Measurements from ENCODE around the gene KIF5C. TPM values are rescaled to one million over a fixed set of nuclear protein-coding genes. Genes with fewer than 3 reads are reported as not detected.
A peak's percentile ranks its signal among the peaks of the same experiment; 100 is the strongest.

The KIF5C gene
- total RNA-seq, 2 experiments from 2014 or later = 8.1 to 22.2 TPM

DNA sequence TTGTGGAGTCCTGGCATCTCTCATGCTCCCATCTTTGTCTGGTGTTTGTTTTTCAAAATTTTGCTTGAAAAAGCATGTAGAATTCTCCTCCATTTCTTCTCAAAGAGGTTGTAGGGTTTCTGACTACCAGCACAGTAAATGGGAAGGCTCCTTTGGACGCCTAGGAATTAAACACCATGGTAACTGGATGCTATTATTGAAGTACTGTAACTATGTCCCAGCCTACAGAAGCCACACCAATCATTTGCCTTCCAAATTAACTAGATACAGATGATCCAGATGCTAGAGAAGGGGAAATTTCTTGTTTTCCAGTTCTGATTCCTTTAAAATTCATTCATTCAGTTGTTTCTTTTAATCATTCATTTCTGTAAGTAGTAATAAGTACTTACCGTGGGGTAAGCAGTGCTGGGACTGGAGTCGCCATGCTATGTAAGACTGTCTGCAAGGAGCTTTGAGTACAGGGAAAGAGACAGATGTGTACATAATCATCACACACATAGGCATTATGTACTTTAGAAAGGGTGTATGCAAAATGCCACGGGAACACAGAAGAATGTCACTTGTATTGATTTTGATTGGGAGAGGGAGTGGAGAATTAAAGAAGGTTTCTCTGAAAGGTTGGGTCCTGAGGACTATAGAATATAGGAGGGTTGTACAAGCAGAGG is 49.6 kb downstream of the KIF5C start:
- H3K4me3 ChIP-seq (ENCODE audit: low read depth, low read length, poor library complexity, severe bottlenecking) = no peak overlapping the region
- CTCF ChIA-PET (ENCODE audit: unreplicated experiment) = no interaction called here
- intact Hi-C loops (cut with micrococcal nuclease; ENCODE audit: unreplicated experiment) = loop anchor here (5.0 kb wide), 1 partner anchor 68 kb away; no protein-coding TSS in a partner anchor

DNA sequence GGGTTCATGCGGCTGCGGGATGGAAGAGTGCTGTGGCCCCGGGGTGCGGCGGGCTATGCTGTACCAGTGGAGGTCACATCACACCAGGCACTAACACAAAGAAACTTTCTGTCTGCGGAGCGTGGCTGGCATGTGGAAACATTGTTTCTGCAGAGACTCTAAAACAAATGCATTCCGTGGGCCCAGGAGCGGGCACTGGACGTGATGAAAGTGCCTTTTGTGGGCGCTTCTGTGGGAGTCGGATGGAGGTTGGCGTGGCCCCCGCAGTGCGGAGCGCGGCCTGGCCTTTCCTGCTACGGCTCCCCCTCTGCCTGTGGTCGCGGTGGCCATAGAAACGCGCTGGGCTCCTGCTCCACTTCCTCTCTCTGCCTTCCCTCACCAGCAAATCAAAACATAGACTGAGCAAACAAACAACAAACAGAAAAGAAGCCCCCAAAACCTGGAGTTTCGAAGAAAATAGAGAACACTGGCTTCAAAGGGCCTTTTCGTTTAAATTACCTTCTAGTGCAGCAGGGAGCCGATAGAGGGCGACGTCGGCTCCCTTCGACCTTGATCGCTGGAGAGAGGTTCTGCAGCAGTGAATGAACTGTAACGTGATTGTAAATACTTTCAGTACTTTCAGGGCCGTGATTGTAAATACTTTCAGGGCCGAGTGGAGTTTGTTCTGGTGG is 51.4 kb downstream of the KIF5C start:
- no peaks in the 10 kb centered on the region for H3K79me2 ChIP-seq (ENCODE audit: insufficient read depth, low read depth, low read length)
- no peak overlapping the region for H2AFZ ChIP-seq (ENCODE audit: low read length)
- no peaks in the 10 kb centered on the region for H3K4me1 ChIP-seq (ENCODE audit: insufficient read depth, low read length, poor library complexity, severe bottlenecking)
- no TSS peak for BruUV-seq (replicated peaks)
- peak overlapping the region; percentile 29; the same call in 1 of the 2 replicates for H3K4me2 ChIP-seq (ENCODE audit: low read length)
- CTCF ChIA-PET (ENCODE audit: unreplicated experiment) = no interaction called here
- H3K9me3 ChIP-seq (ENCODE audit: low read length) = no peaks in the 10 kb centered on the region
- no peaks in the 10 kb centered on the region for H3K9me2 ChIP-seq (ENCODE audit: insufficient read depth, low read length)
- H4K20me1 ChIP-seq (ENCODE audit: insufficient read depth, low read length) = no peaks in the 10 kb centered on the region
- TF ChIP-seq EZH2phosphoT487 (IDR thresholded peaks at IDR 0.05; ENCODE audit: borderline replicate concordance, low read depth, low read length) (no peak), CTCF (conservative IDR thresholded peaks at IDR 0.05; ENCODE audit: low read length) (peak; percentile 76)
- POLR2A ChIA-PET = no interaction called here
- DNase-seq (ENCODE audit: low spot score) = peak; percentile 34
- no peak overlapping the region for H3K4me3 ChIP-seq (ENCODE audit: low read depth, low read length, poor library complexity, severe bottlenecking)
- intact Hi-C loops (cut with micrococcal nuclease; ENCODE audit: unreplicated experiment) = loop anchor here (5.0 kb wide), 1 partner anchor 66 kb away; no protein-coding TSS in a partner anchor
- H3K36me3 ChIP-seq (ENCODE audit: insufficient read depth, low read length) = 0 out of 2 replicates have a peak, but pooled peaks cover 13% of the 10 kb centered on the region
- no peak overlapping the region for H3K27ac ChIP-seq (ENCODE audit: low read depth, low read length, poor library complexity, severe bottlenecking)

More for the DNA sequence above, 49.6 kb downstream of the KIF5C start:
- H3K79me2 ChIP-seq (ENCODE audit: insufficient read depth, low read depth, low read length) = no peaks in the 10 kb centered on the region
- POLR2A ChIA-PET = interaction anchor here (0.7 kb wide), 1 partner anchor 95 kb away, joined by 3 read pairs; no protein-coding TSS in a partner anchor
- no peak overlapping the region for H2AFZ ChIP-seq (ENCODE audit: low read length)
- H3K9me2 ChIP-seq (ENCODE audit: insufficient read depth, low read length) = no peaks in the 10 kb centered on the region
- no peak overlapping the region for H3K27ac ChIP-seq (ENCODE audit: low read depth, low read length, poor library complexity, severe bottlenecking)
- H3K4me1 ChIP-seq (ENCODE audit: insufficient read depth, low read length, poor library complexity, severe bottlenecking) = no peaks in the 10 kb centered on the region
- TF ChIP-seq EZH2phosphoT487 (IDR thresholded peaks at IDR 0.05; ENCODE audit: borderline replicate concordance, low read depth, low read length) (no peak), CTCF (conservative IDR thresholded peaks at IDR 0.05; ENCODE audit: low read length) (no peak)
- H3K9me3 ChIP-seq (ENCODE audit: low read length) = no peaks in the 10 kb centered on the region
- no peak overlapping the region for H3K4me2 ChIP-seq (ENCODE audit: low read length)
- BruUV-seq (replicated peaks) = no TSS peak
- H3K36me3 ChIP-seq (ENCODE audit: insufficient read depth, low read length) = 0 out of 2 replicates have a peak, but pooled peaks cover 11% of the 10 kb centered on the region
- no peak for DNase-seq (ENCODE audit: low spot score)
- no peaks in the 10 kb centered on the region for H4K20me1 ChIP-seq (ENCODE audit: insufficient read depth, low read length)

All from OCI-LY7 (cell line).